IMR-90 (cell line): Measurements from ENCODE around the gene HIRA. TPM values are rescaled to one million over a fixed set of nuclear protein-coding genes. Genes with fewer than 3 reads are reported as not detected.

Source experiments
- ATAC-seq: fragments of 200-7000 bp; cut with Tn5 transposase; 2 replicates; pipeline ENCODE4 v1.9.1; 2020; ENCODE audit warnings: low read depth, mild to moderate bottlenecking, moderate library complexity
- BruUV-seq: library from RNA; stranded (reverse); fragments of 400-500 nt; replicated peaks from 2 replicates; lab custom pipeline; 2021; lab: Mats Ljungman, UMichigan
- CTCF ChIA-PET: fragments of 300-600 bp; formaldehyde crosslinking; extraction: SDS; loops from one replicate; lab custom pipeline; 2021; ENCODE audit warnings: antibody characterized with exemption; lab: Yijun Ruan, JAX
- POLR2A ChIA-PET: fragments of 300-600 bp; sonication (Branson Sonifier 250); formaldehyde crosslinking; loops from one replicate; lab custom pipeline; 2022; ENCODE audit warnings: antibody characterized with exemption; ENCODE audit not compliant: unreplicated experiment; lab: Charles Lee
- DNase-seq: peaks from one replicate; pipeline ENCODE4 v3.0.0; 2013
- H2AFZ ChIP-seq: replicated peaks from 2 replicates; pipeline ENCODE3; 2013; ENCODE audit warnings: low read length, mild to moderate bottlenecking; ENCODE audit not compliant: poor library complexity
- H2AK5ac ChIP-seq: 2 replicates; pipeline ENCODE4 v1.6.1; 2013; ENCODE audit warnings: low read depth, low read length, inconsistent platforms
- H2AK9ac ChIP-seq: replicated peaks from 2 replicates; pipeline ENCODE3; 2013; ENCODE audit warnings: mild to moderate bottlenecking, low read depth, low read length, moderate library complexity; ENCODE audit not compliant: poor library complexity
- H2BK120ac ChIP-seq: 2 replicates; pipeline ENCODE4 v1.6.1; 2013; ENCODE audit warnings: low read depth, low read length, inconsistent platforms
- H2BK15ac ChIP-seq: 3 replicates; pipeline ENCODE4 v1.6.1; 2013; ENCODE audit warnings: low read depth, low read length, inconsistent platforms
- H2BK20ac ChIP-seq: 2 replicates; pipeline ENCODE4 v1.6.1; 2013; ENCODE audit warnings: low read depth, mild to moderate bottlenecking, inconsistent platforms, low read length, moderate library complexity
- H2BK5ac ChIP-seq: 2 replicates; pipeline ENCODE4 v1.6.1; 2013; ENCODE audit warnings: mild to moderate bottlenecking, low read depth, low read length, inconsistent platforms; ENCODE audit not compliant: poor library complexity, severe bottlenecking
- H3K14ac ChIP-seq: replicated peaks from 2 replicates; pipeline ENCODE4 v1.6.1; 2013; ENCODE audit warnings: low read depth, low read length, inconsistent platforms
- H3K18ac ChIP-seq: 2 replicates; pipeline ENCODE4 v1.6.1; 2013; ENCODE audit warnings: low read depth, low read length, control low read depth
- H3K23ac ChIP-seq: 2 replicates; pipeline ENCODE4 v1.6.1; 2013; ENCODE audit warnings: low read depth, low read length, inconsistent platforms
- H3K27ac ChIP-seq: 2 replicates; pipeline ENCODE4 v1.5.1; 2013; ENCODE audit warnings: mild to moderate bottlenecking, control low read depth, low read length; ENCODE audit not compliant: insufficient read depth
- H3K27me3 ChIP-seq: 2 replicates; pipeline ENCODE4 v1.6.1; 2013; ENCODE audit warnings: low read length; ENCODE audit not compliant: control insufficient read depth, insufficient read depth
- H3K36me3 ChIP-seq: 2 replicates; pipeline ENCODE4 v1.6.1; 2013; ENCODE audit warnings: low read length, mixed read lengths; ENCODE audit not compliant: control insufficient read depth, insufficient read depth
- H3K4ac ChIP-seq: 2 replicates; pipeline ENCODE4 v1.6.1; 2013; ENCODE audit warnings: low read depth, low read length, inconsistent platforms
- H3K4me1 ChIP-seq: 2 replicates; pipeline ENCODE4 v1.6.1; 2013; ENCODE audit warnings: low read length, mixed read lengths; ENCODE audit not compliant: control insufficient read depth, insufficient read depth
- H3K4me2 ChIP-seq: 2 replicates; pipeline ENCODE4 v1.6.1; 2013; ENCODE audit warnings: low read depth, mild to moderate bottlenecking, control low read depth, low read length, moderate library complexity
- H3K4me3 ChIP-seq: 2 replicates; pipeline ENCODE4 v1.5.1; 2013; ENCODE audit warnings: low read depth, mild to moderate bottlenecking, control low read depth, low read length, moderate library complexity; ENCODE audit not compliant: insufficient read depth
- H3K56ac ChIP-seq: 2 replicates; pipeline ENCODE4 v1.6.1; 2013; ENCODE audit warnings: low read length, inconsistent platforms; ENCODE audit not compliant: insufficient read depth; ENCODE audit errors: extremely low read depth
- H3K79me1 ChIP-seq, 2 experiments: 2 replicates each; pipeline ENCODE4 v1.6.1; 2013; ENCODE audit warnings: low read length in 2 of 2, inconsistent platforms in 1 of 2, low read depth in 1 of 2
- H3K9ac ChIP-seq: 2 replicates; pipeline ENCODE4 v1.6.1; 2013; ENCODE audit warnings: low read depth, low read length, control low read depth
- H3K9me1 ChIP-seq: 2 replicates; pipeline ENCODE4 v1.6.1; 2013; ENCODE audit warnings: low read length, inconsistent platforms; ENCODE audit not compliant: insufficient read depth
- H3K9me3 ChIP-seq: 2 replicates; pipeline ENCODE4 v1.6.1; 2013; ENCODE audit warnings: low read length; ENCODE audit not compliant: control insufficient read depth, insufficient read depth
- H4K20me1 ChIP-seq: 2 replicates; pipeline ENCODE4 v1.6.1; 2013; ENCODE audit warnings: low read length, inconsistent platforms; ENCODE audit not compliant: insufficient read depth
- H4K5ac ChIP-seq: 2 replicates; pipeline ENCODE4 v1.6.1; 2013; ENCODE audit warnings: mild to moderate bottlenecking, low read depth, low read length, control low read depth
- H4K8ac ChIP-seq, 2 experiments: 2 replicates each; pipeline ENCODE4 v1.6.1; 2013; ENCODE audit warnings: low read depth in 2 of 2, low read length in 2 of 2, control low read depth in 1 of 2, inconsistent platforms in 1 of 2
- H4K91ac ChIP-seq: 2 replicates; pipeline ENCODE4 v1.6.1; 2013; ENCODE audit warnings: low read depth, low read length, inconsistent platforms; ENCODE audit not compliant: insufficient read depth
- CEBPB ChIP-seq: IDR thresholded peaks from 2 replicates; pipeline ENCODE4 v1.6.1; 2012; ENCODE audit warnings: low read depth, low read length, improper control_type of control experiment
- FOS ChIP-seq: fragments of 150-350 bp; IDR thresholded peaks from 2 replicates; pipeline ENCODE4 v1.6.1; 2016; ENCODE audit warnings: low read depth, low read length
- POLR2A ChIP-seq: IDR thresholded peaks from 2 replicates; pipeline ENCODE4 v1.6.1; 2012; ENCODE audit warnings: mild to moderate bottlenecking, low read depth, low read length
- RAD21 ChIP-seq: IDR thresholded peaks from 2 replicates; pipeline ENCODE4 v1.6.1; 2012; ENCODE audit warnings: low read length, improper control_type of control experiment
- RFX5 ChIP-seq: IDR thresholded peaks from 2 replicates; pipeline ENCODE4 v1.8.0; 2012; ENCODE audit warnings: low read depth, mild to moderate bottlenecking, low read length, moderate library complexity
- USF2 ChIP-seq: fragments of 150-350 bp; IDR thresholded peaks from 2 replicates; pipeline ENCODE4 v1.6.1; 2017; ENCODE audit warnings: mild to moderate bottlenecking, antibody characterized with exemption, low read length, low read depth
- WGBS, 2 experiments: methylation state at CpG; one replicate each; pipeline versions ENCODE4 v1.1.5 to v1.1.7; 2013; ENCODE audit warnings: missing lambda C conversion rate in 2 of 2; ENCODE audit not compliant: insufficient read length in 1 of 2; ENCODE audit errors: extremely low coverage in 2 of 2; 5-methylcytosine and 5-hydroxymethylcytosine counted together
- dilution Hi-C: fragments of 300-500 bp; cut with HindIII; formaldehyde crosslinking; loops from one replicate; pipeline ENCODE4 v1.14.3; 2018; ENCODE audit warnings: low sequenced_read_pairs; ENCODE audit not compliant: unreplicated experiment
- in situ Hi-C: fragments of 300-500 bp; cut with MboI; formaldehyde crosslinking; loops from 3 replicates; pipeline ENCODE4 v1.14.3; 2019; ENCODE audit warnings: low sequenced_read_pairs, inconsistent platforms, mixed read lengths
- intact Hi-C: fragments of 100-400 bp; cut with micrococcal nuclease; formaldehyde crosslinking; loops from 2 replicates; pipeline ENCODE4 v1.10.0; 2022
- polyA plus RNA-seq, 3 experiments: library from polyadenylated mRNA; depleted of rRNA; stranded (reverse); fragments of >200 nt; gene quantifications; 2 replicates each; pipeline ENCODE4 v1.2.3, GENCODE V29; 2012; ENCODE audit warnings: low replicate concordance in 1 of 3
- total RNA-seq: library from RNA; depleted of rRNA; stranded (reverse); fragments of >200 nt; gene quantifications from 2 replicates; pipeline ENCODE4 v1.2.3, GENCODE V29; 2012

The HIRA gene
- total and polyA plus RNA-seq, 2 of the 4 experiments (the other 2 are of a cell fraction): 14.5 to 24.2 TPM

GRCh38 chr22:19447330-19448075, 16.0 kb upstream of the HIRA start, which contains the start of gene C22orf39:
TSS of gene C22orf39 (minus strand) at chr22:19447711. CDS start at chr22:19447688, 23 bp downstream.
- no peak within 1 kb of the TSS for H2BK20ac ChIP-seq
- peak within 1 kb of the TSS; percentile 25; the same call in 1 of the 2 replicates for H2BK120ac ChIP-seq
- peaks cover 23% of the 10 kb centered on the region for H3K36me3 ChIP-seq
- intact Hi-C loops (no loop called here), dilution Hi-C loops (no loop called here), in situ Hi-C loops (loop anchor here (10.0 kb wide), 1 partner anchor 63 kb away; no protein-coding TSS in a partner anchor)
- H3K4me3 ChIP-seq: peak within 1 kb of the TSS; percentile 81
- ChIA-PET POLR2A (no interaction called here), CTCF (no interaction called here)
- no TSS peak for BruUV-seq
- ATAC-seq (peak; percentile 94), DNase-seq (peak; percentile 92)
- peak within 1 kb of the TSS; percentile 58 for H2BK5ac ChIP-seq
- peak within 1 kb of the TSS; percentile 91 for H3K23ac ChIP-seq
- WGBS, 2 experiments: 0% methylated on average over 33 of the region's 92 CpGs; no CpG with 5 or more reads in 1 of the 2 experiments
- peaks cover 10% of the 10 kb centered on the region for H3K9me1 ChIP-seq
- H3K14ac ChIP-seq: peak within 1 kb of the TSS; percentile 83
- peak within 1 kb of the TSS; percentile 58 for H4K5ac ChIP-seq
- H3K27me3 ChIP-seq: no peaks in the 10 kb centered on the region
- peak within 1 kb of the TSS; percentile 67 for H3K27ac ChIP-seq
- no peak for TF ChIP-seq RAD21
- peak; percentile 85 for TF ChIP-seq USF2
- no peak for TF ChIP-seq CEBPB
- TF ChIP-seq FOS: no peak
- no peak for TF ChIP-seq RFX5
- peak; percentile 52; the same call in 1 of the 2 replicates for TF ChIP-seq POLR2A
- peak within 1 kb of the TSS; percentile 50 for H4K91ac ChIP-seq
- peaks cover 9% of the 10 kb centered on the region for H3K4me1 ChIP-seq
- H3K9me3 ChIP-seq: no peaks in the 10 kb centered on the region
- peaks cover 23 to 41% of the 10 kb centered on the region in 2 experiments; a peak in 3 of 4 replicates for H3K79me1 ChIP-seq
- peak within 1 kb of the TSS; percentile 86 for H3K9ac ChIP-seq
- H3K18ac ChIP-seq: peak within 1 kb of the TSS; percentile 16; the same call in 1 of the 2 replicates
- peak within 1 kb of the TSS; percentile 96 for H2AFZ ChIP-seq
- H3K4me2 ChIP-seq: peak within 1 kb of the TSS; percentile 98
- peak within 1 kb of the TSS; percentile 76 for H3K4ac ChIP-seq
- no peak within 1 kb of the TSS for H2BK15ac ChIP-seq
- peak within 1 kb of the TSS; percentile 82 for H2AK9ac ChIP-seq
- H3K56ac ChIP-seq: peak within 1 kb of the TSS; percentile 27; the same call in 1 of the 2 replicates
- peak within 1 kb of the TSS; percentile 55 for H2AK5ac ChIP-seq
- 0 out of 2 replicates have a peak, but pooled peaks cover 5% of the 10 kb centered on the region for H4K20me1 ChIP-seq
- H4K8ac ChIP-seq: peak within 1 kb of the TSS; percentile 77 to 91
